Activated CD4-positive, CD25-positive, alpha-beta regulatory T cell treated with anti-CD3 and anti-CD28 coated beads, Interleukin-2, amount 50 U/mL, for 72 hours (primary cell): Measurements from ENCODE around the gene KRTAP1-1.
"Not testable (repeated sequence)": the region's sequence is repeated elsewhere in the genome, so short reads cannot be mapped to it uniquely, and the experiment has no call there.

Experiments used
- DNase-seq: peaks from one replicate; pipeline ENCODE4 v3.0.0; 2021

The KRTAP1-1 gene

DNA sequence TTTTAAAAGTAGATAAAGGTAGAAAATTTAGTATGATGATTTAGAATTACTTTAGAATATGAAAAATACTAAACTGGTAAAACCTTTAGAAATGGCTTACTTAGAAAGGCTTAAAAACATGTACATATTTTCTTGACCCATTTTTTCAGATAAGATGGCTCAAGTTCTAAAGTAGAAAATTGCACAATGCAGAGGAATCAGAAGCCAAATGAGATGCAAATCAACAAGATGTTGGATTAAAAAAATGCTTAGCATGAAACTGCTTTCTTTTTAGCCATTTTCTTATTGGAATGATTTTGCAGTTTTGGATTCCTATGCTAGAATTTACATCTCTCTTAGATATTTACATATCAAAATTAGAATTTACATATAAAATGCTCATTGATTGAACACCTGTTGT, 30.8 kb downstream of the KRTAP1-1 start:
- no peak for DNase-seq

DNA sequence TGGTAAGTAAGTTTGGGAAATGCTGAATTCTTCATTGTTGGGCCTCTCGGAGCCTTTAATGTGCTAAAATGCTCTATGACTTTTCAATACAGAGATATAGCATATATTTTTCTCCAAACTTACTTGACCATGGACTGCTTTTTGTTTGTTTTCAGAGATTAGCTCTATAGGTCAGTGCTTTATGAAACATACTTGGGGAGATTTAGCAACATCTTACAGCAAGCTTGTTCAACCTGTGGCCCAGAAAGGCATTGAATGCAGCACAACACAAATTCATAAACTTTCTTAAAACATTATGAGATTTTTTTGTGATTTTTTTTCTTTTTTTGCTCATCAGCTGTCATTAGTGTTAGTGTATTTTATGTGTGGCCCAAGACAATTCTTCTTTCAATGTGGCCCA, 31.3 kb downstream of the KRTAP1-1 start:
- DNase-seq = no peak

DNA sequence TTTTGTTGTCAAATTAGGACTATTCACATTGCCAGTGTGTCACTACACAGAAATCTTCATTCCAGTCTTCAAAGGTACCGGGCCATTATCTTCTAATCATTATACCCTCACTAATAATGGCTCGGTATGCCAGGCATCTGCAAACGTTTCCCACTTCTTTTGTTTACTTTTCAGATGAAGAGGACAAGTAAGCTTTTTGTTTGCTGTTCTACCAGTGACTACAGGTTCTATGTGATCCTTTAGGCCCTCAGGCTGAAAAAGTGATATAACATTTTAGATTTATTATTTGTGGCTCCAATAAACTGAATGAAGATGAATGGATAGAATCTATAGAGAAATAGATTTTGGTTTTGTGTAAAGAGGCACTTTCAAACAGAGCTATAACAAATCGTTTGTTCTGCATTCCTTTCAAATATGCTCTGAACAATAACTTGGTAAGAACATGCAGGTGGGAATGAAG, 31.9 kb downstream of the KRTAP1-1 start:
- no peak for DNase-seq

DNA sequence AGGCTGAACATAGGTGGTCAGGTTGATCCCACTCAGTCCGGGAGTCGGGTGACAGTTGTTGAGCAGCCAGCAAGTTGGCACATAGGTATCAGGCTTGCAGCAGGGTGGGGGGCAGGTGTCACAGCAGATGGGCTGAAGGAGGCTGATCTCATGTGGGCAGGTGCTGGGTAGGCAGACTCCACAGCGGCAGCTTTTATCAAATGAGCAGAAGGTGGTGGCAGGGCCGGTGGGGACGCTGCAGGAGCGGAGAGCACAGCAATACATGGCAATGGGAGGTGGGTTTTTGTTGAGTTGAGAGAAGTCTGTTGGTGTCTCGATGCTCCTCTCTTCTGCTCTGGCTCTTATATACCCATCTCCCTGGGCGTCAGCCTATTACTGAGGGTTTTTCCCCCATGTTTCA, 32.4 kb downstream of the KRTAP1-1 start, which contains the start of gene KRTAP3-1:
Gene KRTAP3-1 (minus strand): TSS at position 318 of the 400 bp plus-strand sequence. CDS start 54 bp downstream, at position 264.
- no peak for DNase-seq

DNA sequence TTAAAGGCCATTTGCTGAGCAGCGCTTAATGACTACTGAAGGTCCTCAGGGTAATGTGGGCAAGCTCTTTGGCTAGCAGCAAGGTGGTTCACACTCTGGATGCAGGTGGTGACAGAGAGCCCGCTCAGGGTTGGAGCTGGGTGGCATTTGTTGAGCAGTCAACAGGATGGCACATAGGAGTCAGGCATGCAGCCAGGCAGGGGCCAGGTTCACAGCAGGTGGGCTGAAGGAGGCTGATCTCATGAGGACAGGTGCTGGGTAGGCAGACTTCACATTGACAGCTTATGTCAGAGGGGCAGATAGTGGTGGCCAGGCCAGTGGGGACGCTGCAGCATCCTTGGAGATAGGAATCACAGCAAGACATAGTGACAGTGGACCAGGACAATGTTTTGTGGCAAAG, 36.9 kb downstream of the KRTAP1-1 start:
- no peak for DNase-seq

DNA sequence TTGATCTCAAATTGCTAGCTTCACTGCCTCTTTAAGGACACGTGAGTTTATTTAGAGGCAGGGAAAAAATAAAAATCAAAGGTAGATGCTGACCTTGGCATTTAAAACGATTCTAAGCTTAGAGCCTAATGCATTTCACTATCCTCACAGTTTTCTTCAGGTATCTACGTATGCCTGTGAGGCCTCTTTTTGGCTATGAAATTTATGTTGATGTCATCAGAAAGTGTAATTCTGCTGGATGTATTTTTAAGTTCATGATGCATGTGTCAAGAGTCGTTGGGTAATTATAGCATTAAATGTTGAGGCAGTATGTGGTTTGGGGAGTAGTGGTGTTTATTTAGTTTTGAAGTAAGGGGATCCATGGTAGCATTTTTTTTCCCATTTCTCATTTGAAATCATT, 37.3 kb downstream of the KRTAP1-1 start:
- no peak for DNase-seq

DNA sequence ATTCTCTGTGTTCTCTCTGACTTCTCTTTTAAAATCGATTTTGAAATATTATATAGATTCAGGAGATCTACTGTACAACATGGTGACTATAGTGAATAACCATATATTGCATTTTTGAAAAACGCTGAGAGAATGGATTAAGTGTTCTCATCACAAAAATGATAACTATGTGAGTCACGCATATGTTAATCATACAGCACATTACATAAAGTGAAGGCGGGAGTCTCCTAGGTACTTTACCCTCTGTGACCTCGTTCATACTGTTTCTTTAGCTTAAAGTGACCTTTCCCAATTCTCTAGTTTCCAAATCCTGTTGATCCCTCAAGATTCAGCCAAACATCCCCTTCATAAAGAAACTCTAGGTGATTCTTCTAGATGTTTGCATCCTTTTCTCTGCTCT, 38.4 kb downstream of the KRTAP1-1 start:
- DNase-seq = no peak

DNA sequence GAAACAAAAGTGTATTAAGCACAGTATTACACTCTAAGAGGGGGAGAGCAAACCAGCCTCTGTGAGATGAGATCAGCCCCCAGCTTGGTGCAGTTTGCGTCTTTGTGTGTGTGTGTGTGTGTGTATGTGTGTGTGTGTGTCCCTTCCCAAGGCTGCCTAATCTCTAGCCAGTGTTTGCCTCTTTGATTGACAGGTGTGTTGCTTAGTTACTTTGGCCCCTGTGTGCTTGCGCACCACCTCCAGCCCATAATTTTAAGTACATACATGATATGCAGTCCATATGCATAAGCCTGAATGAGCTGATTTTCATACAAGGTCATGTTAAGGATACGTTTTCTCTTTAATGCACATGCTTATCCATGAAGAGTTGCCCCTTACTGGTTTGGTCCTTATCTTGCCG, 39.5 kb downstream of the KRTAP1-1 start:
- DNase-seq = no peak

DNA sequence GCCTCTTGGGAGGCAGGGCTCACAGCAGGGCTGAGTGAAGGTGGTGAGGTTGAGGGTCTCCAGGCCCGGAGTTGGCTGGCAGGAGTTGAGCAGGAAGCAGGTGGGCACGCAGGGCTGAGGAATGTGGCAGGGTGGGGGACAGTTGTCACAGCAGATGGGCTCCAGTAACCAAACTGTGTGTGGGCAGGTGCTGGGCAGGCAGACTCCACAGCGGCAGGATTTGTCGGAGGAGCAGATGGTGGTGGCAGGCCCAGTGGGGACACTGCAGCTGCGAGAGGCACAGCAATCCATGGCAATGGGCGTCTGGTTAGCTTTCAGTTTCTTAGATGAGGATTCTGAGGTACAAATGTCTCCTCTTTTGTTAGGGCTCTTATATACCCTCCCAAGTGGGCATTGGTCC, 41.7 kb downstream of the KRTAP1-1 start, which contains the start of gene KRTAP3-2:
Gene KRTAP3-2 (minus strand): TSS at position 344 of the 400 bp plus-strand sequence. CDS start 53 bp downstream, at position 291.
- not testable (repeated sequence) for DNase-seq

DNA sequence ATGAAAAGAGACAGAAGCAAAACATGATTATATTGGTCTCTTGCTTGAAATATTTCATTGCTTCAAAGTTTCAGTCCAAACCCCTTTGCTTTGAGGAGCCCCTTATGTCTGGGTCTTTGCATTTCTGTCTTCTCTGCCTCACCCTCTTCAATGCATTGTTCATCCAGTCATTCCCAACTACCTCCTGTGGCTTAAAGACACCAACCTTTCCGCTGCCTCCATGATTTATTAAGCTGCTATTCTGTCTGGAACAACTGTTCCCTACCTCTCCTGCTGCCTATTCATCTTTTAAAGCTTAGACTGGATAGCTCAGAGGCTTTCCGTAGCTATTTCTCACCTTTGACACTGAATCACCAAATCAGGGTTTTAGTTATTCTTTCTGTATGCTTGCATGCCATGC, 43.9 kb downstream of the KRTAP1-1 start:
- DNase-seq = no peak

DNA sequence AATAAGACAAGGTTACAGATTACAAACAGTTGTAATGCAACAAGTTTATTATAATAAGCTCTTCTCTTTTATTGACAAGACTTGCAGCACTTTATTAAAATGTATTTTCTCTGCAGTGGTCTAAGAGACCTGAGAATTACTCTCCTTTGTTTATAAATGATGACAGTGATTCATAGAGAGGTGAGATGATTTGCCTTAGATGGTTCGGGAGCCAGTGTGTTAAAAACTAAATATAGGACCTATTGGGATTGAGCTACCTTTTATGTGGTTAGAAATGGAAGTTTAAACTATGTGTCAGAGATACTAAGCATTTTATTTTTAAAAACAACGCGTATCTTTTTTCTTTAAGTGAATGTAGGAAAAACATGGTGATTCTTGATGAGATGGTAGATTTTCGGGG, 44.4 kb downstream of the KRTAP1-1 start:
- no peak for DNase-seq

DNA sequence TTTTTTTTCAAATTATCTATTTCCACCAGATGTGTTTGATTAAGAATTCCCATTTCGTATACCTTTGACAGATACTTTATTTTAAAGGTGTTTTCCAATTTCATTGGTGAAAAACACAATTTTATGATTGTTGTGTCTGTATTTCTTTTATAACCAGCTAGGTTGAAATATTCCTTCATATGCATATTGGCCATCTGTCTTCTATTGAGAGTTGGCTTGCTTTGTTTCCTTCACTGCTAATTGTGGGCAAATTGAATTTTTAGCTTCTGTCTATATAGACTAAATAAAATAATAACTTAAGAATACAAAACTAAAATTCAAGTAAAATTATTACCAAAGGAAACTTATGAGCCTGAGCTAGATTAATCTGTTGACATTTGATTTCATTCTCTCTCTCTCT, 46.1 kb downstream of the KRTAP1-1 start:
- no peak for DNase-seq

DNA sequence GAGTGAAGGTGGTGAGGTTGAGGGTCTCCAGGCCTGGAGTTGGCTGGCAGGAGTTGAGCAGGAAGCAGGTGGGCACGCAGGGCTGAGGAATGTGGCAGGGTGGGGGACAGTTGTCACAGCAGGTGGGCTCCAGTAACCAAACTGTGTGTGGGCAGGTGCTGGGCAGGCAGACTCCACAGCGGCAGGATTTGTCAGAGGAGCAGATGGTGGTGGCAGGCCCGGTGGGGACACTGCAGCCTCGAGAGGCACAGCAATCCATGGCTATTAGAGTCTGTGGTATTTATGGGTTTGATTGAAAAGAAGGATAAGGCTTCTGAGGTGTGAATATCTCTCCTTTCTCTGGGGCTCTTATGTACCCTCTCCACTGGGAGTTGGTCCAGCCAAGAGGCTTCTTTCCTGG, 47.4 kb downstream of the KRTAP1-1 start, which contains the start of gene KRTAP3-3:
Gene KRTAP3-3 (minus strand): TSS at position 326 of the 400 bp plus-strand sequence. CDS start 67 bp downstream, at position 259.
- DNase-seq = no peak

DNA sequence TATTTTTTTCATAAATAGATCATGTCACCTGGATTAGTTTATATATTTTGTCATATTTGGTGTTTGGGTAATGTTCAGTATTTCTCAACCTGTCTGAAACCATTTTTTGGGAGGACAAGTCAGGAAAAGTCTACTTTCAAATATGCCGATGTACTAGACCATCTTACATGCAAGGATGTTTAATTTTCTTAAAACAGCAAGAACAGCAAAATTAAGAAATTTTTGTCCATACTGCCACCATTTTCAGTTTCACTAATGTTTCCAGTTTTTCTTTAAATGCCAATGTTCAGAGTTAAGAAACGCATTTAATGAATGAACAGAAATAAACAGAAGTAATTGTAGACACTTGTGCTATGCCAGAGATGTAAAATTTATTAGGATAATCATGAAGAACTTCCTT, 48.2 kb downstream of the KRTAP1-1 start:
- no peak for DNase-seq

DNA sequence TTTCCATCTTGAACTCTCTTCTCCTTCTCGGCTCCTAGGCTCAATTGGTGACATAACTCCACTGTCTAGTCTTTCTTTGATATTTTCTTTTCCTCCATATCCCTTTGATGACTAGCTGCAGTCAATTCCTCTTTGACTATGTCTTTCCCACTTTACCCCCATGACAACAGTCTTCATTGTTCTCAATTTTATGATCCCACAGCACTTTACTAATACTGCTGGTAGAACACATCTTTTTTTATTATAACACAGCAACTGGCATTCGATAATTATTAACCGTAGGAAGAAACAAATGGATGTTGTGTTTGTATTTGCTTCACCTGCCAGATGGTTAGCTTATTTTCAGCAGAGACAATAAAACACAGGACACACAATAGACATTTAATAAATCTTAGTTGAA, 48.6 kb downstream of the KRTAP1-1 start:
- no peak for DNase-seq
